Non-pigmented ciliary epithelial cell (primary cell): Measurements from ENCODE around the gene LRIT1.

Experiments used
- DNase-seq: peaks from one replicate; pipeline ENCODE4 v3.0.0-alpha.2; 2010; ENCODE audit warnings: low read depth

Gene LRIT1

GRCh38 chr10:84214046-84214572, 27.2 kb downstream of the LRIT1 start:
- DNase-seq = no peak

GRCh38 chr10:84213076-84213475, 28.3 kb downstream of the LRIT1 start:
- DNase-seq = no peak

- DNase-seq = no peak
These were observed 29.3 kb downstream of the LRIT1 start for GRCh38 chr10:84212014-84212413.

- no peak for DNase-seq
These were observed 29.8 kb downstream of the LRIT1 start for GRCh38 chr10:84211566-84211965.

GRCh38 chr10:84208023-84208422, 33.3 kb downstream of the LRIT1 start:
- no peak for DNase-seq

GRCh38 chr10:84205853-84206525, 35.4 kb downstream of the LRIT1 start:
- DNase-seq = no peak

- DNase-seq = no peak
These were observed 36.1 kb downstream of the LRIT1 start for GRCh38 chr10:84205049-84205852.

GRCh38 chr10:84204610-84205009, 36.7 kb downstream of the LRIT1 start:
- no peak for DNase-seq

GRCh38 chr10:84204122-84204521, 37.2 kb downstream of the LRIT1 start:
- DNase-seq = no peak

- no peak for DNase-seq
These were observed 39.0 kb downstream of the LRIT1 start for GRCh38 chr10:84202349-84202748.

- no peak for DNase-seq
These were observed 39.7 kb downstream of the LRIT1 start for GRCh38 chr10:84201682-84202081.

GRCh38 chr10:84201244-84201606, 40.1 kb downstream of the LRIT1 start:
- DNase-seq = no peak

- DNase-seq = no peak
These were observed 40.7 kb downstream of the LRIT1 start for GRCh38 chr10:84200537-84201243.

GRCh38 chr10:84198206-84198915, 43.0 kb downstream of the LRIT1 start:
- DNase-seq = no peak

- DNase-seq = no peak
These were observed 43.7 kb downstream of the LRIT1 start for GRCh38 chr10:84197643-84198042.

- DNase-seq = no peak
These were observed 44.4 kb downstream of the LRIT1 start for GRCh38 chr10:84196941-84197340.

GRCh38 chr10:84196083-84196482, 45.3 kb downstream of the LRIT1 start:
- no peak for DNase-seq

- DNase-seq = no peak
These were observed 46.1 kb downstream of the LRIT1 start for GRCh38 chr10:84195044-84195830.

GRCh38 chr10:84194424-84195043, 46.8 kb downstream of the LRIT1 start, which contains the start of gene CDHR1:
Gene CDHR1, plus strand, starts transcription at chr10:84194537. Its CDS starts 224 bp downstream, at chr10:84194761.
- DNase-seq = no peak

GRCh38 chr10:84193846-84194423, 47.4 kb downstream of the LRIT1 start:
- no peak for DNase-seq
